ENCODE data around the gene TYW5.

Gene TYW5

DNA sequence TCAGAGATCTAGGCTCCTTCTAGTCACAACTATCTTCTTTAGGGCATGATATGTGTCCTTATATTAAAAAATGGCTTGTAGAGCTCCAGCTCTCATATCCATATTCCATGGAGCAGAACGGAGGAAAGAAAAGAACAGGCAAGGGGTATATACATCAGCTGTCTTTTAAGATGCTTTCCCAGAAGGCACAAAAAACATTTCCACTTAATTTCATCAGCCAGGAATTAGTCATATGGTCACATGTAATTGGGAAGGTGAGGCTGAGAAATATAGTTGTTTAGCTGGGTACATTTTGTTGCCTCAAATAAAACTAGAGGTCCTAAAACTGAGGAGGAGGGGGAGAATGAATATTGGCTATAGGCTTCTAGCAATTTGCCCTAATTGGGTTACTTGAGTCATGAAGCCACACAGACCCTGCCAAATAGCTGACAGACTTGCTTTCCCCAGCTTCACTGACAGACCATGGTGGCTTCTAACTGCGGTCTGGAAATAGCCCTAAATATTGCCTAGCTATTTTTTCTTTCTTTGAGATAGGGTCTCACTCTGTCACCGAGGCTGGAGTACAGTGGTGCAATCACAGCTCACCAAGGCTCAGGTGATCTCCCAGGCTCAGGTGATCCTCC, 20.1 kb upstream of the TYW5 start:
- DNase-seq (ENCODE audit: low read depth in 2 of 2, low spot score in 1 of 2): no peak

DNA sequence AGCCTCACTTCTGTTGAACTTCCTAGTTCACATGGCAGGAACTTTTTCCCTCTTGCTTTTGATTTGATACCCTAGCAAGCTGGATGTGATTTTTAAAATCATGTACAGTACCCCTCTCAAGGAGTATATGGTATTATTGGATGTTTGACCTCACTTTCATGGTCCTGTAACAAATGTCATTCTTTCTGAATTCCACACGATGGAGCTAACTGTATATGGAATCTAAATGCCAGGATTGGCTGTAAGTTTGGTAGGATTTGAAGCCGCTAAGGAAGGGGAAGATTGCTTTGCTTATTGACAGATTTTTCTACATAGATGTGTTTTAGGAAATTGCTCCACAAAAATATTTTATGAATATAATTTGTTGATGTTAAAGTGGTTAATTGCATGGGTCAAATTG, 18.4 kb upstream of the TYW5 start:
- no peak for DNase-seq (ENCODE audit: low read depth in 2 of 2, low spot score in 1 of 2)

DNA sequence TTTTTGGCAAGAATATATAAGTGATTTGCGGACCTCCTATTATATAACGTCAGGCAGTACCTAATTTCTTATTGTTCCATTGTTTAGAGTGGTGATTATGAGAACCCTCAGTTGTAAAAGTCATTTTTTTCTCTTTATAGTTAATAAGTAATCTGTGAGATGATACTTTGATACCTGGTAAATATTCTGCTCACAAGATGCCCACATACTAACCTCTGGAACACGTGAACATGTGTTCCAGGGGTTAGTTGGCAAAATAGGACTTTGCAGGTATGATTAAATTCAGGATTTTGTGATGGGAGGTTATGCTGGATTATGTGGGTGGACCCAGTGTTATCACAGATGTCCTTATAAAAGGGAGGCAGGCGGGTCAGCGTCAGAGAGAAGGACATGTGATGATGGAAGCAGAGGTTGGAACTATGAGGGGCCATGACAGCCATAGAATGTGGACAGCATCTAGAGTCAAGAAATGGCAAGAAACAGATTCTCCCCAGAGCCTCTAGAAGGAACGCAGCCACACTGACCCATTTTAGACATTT, 16.9 kb upstream of the TYW5 start:
- no peak for DNase-seq (ENCODE audit: low read depth in 2 of 2, low spot score in 1 of 2)

DNA sequence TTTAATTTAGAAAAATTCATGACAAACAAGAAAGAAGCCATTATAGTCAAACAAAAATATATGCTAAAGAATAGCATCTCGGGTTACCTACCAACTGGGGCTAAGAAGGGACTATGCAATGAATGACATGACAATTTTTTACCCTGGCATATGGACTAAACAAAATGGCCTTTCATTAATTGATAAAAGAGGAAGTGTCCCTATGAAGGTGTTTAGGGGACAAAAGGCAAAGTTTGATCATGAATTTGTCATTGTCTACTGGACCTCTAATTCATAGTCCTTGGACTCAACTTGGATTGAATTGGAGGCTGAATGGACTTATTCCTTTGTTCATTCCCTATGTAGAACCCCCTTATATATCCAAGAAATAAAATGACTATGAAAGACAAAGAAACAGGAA, 12.8 kb upstream of the TYW5 start:
- DNase-seq (ENCODE audit: low read depth in 2 of 2, low spot score in 1 of 2): no peak

DNA sequence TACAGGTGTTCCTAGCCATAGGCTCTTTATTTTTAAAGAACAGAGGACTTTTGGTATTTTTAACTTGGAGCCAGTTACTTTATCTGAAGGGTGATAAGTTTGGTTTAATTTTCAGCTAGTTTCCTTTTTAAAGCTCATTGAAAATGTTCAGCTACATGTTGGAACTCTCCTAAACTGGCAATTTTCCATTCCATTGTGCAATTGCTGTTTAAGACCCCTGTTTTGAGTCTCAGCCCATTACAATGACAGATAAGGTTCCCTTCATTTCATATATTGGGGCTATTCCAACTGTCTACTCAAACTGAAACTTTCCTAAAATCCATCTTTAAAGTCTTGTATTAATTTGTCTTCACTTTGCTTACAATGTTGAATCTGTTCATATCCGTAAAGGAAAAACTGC, 11.7 kb upstream of the TYW5 start:
- DNase-seq (ENCODE audit: low read depth in 2 of 2, low spot score in 1 of 2): no peak

DNA sequence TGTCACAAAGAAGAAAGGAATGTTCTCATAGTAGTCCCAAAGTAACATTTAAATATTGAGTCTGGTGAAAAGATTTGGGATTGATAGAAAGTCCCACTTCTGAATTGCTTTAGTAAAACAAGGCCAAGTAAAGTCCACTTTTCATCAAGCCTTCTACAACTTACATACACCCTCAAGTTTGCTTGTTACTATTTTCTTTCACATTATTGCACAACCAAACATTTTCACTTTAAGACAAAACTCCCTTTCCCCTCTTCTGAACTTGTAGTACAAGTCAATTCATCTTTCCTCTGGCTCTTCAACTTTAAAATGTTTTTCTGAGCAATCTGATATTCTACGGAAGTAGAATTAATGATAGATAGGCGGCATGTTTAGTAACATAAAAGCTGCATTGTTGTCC, 11.1 kb upstream of the TYW5 start:
- no peak for DNase-seq (ENCODE audit: low read depth in 2 of 2, low spot score in 1 of 2)

DNA sequence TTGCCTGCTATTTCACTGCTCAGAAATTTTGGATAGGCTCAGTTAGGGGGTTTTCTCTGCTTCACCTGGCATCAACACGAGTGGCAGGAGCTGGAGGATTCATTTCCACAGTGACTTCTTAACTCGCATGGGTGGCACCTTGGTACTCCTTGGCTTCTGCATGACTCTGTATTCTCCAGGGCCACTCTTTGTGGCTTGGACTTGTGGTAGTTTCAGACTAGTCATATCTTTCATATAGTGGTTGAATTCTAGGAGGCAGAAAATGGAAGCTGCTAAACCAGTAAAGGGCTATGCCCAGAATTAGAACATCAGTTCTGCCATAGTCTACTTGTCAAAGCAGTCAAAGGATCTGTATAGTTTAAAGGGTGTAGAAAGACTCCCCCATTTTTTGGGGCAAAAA, 6.9 kb upstream of the TYW5 start:
- DNase-seq (ENCODE audit: low read depth in 2 of 2, low spot score in 1 of 2): no peak

DNA sequence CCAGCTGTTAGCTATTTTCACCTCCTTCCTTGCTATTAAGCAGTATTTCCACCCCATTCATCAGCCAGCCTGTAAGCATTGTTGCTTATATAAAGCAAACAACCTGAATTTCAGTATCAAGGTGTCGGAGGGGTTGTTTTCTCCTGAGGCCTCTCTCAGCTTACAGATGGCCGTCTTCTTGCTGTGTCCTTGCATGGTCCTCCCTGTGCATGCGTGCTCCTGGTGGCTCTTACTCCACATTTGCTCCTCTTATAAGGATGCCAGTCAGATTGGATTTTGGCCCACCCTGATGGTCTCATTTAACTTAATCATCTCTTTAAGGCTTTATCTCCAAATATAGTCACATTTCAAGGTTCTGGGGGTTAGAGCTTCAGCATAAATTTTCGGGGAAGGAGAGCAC, 2.7 kb upstream of the TYW5 start:
- no peak for DNase-seq (ENCODE audit: low read depth in 2 of 2, low spot score in 1 of 2)

DNA sequence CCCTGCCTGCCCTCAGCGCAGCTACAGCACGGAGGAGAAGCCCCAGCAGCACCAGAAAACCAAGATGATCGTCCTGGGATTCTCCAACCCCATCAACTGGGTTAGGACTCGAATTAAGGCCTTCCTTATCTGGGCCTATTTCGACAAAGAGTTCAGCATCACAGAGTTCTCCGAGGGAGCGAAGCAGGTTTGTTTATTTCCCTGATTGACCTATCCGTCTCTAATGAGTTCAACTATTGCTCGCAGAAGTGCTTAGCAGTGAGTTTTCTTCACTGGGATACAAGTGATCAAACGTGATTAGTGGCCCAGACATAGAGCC, 730 bp upstream of the TYW5 start:
- DNase-seq (ENCODE audit: low read depth in 2 of 2, low spot score in 1 of 2): no peak

DNA sequence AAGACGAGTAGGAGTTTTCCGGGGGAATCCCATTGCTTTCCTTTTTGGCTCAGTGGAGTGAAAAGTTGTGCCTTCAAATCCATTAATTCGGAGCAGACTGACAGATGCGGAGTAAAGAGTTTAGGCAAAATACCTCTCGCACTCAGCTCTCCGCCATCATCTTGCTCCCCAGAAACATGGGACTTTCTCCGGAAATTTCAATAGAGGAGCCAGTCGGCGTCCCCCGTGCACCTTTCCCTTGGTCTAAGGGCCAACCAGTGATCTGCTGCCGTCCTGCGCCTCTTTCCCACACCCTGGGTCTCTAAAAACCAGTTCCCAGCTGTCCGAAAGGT, 318 bp downstream of the TYW5 start:
- DNase-seq (ENCODE audit: low read depth in 2 of 2, low spot score in 1 of 2): no peak

DNA sequence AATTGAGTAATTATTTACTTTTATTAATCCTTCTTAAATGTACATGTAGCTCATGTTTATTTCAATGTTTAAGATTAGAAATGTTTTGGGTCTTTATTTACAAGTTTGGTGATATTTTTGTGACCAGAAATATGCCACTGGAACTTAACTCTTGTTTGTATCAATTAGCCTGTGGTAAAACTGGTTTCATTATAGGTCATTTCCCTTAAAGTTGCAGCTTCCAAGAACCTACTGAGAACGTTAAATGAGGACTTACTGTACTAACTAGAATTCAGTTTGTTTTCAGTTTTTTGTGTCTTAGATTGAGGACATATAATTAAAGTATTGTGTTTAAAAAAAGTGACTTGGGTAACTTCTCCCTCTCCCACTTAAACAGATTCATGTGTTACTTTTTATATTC, 4.3 kb downstream of the TYW5 start:
- no peak for DNase-seq (ENCODE audit: low read depth in 2 of 2, low spot score in 1 of 2)

DNA sequence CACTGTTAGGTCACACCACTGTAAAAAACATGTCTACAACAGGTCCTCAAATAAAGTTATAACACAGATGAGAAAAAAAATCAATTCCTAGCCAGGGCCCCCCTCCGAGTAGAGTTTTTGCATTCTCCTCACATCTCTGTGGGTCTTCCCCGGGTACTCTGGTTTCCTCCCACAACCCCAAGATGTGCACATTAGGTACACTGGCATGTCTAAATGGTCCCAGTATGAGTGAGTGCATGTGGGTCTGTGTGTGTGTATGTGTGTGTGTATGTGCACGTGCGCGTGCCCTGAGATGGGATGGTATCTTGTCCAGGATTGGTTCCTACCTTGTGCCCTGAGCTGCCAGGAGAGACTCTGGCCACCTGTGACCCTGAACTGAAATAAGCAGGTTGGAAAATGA, 4.9 kb downstream of the TYW5 start:
- no peak for DNase-seq (ENCODE audit: low read depth in 2 of 2, low spot score in 1 of 2)

DNA sequence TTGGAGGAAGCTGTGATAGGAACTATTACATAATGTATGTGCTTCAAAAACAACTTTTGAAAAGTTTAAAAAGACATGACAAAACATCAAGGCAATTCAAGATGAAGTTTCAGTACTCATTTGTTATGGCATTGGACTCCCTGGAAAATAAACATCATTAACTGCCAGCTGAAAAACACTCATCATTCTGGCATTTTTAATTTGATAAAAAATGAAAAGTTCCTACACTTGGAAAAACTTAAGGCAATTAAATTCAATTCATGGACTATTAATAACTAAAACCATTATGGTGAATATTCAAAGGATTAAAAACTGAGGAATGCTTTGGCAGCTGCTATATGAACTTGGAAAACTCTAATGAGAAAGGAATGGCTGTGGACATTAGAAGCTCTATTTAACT, 8.5 kb downstream of the TYW5 start:
- DNase-seq (ENCODE audit: low read depth in 2 of 2, low spot score in 1 of 2): no peak

DNA sequence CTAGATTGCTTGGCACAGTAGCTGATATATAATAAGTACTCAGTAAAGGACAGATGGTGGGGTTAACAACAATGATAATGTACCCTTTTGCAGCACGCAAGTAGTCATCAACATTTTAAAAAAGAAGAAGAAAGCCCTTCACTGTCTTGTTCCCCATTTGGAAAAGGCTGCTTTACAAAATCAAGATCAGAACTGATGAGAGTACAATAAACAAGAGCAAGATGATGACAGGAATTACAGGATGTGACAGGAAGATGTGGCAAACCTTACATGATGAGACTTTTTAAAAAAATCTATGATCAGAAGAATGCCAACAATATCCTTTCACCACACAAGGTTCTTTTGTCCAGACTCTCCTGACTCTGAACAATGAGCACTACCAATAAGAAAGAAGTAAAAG, 9.1 kb downstream of the TYW5 start:
- no peak for DNase-seq (ENCODE audit: low read depth in 2 of 2, low spot score in 1 of 2)

DNA sequence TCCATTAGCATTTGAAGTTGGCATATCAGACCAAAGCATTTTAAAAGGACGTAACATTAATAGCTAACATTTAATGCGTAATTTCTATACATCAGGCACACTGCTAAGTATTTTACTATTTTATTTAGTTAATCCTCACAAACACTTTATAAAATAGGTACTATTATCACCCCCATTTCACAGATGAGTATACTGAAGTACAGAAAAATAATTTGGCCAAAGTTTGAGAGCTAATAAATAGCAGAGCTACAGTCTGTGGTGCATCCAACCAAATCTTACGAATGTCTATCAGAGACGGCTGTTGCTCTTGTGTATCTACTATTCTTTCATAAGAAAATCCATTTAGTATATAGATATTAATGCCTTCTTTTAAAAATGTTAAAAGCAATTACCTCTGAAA, 11.9 kb downstream of the TYW5 start:
- DNase-seq (ENCODE audit: low read depth in 2 of 2, low spot score in 1 of 2): no peak

DNA sequence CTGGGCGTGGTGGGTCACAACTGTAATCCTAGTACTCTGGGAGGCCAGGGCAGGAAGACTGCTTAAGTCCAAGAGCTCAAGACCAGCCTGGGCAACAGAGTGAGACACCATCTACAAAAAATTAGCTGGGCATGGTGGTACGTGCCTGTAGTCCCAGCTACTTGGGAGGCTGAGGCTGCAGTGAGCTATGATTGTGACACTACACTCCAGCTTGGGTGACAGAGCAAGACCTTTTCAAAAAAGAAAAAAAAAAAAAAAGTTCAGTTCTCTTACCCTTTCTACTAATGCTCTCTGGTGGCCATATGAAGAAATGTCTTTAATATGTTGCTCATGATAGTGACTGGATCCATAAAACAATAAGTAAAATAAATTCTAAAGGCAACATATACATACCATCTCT, 14.9 kb downstream of the TYW5 start:
- DNase-seq (ENCODE audit: low read depth in 2 of 2, low spot score in 1 of 2): no peak

DNA sequence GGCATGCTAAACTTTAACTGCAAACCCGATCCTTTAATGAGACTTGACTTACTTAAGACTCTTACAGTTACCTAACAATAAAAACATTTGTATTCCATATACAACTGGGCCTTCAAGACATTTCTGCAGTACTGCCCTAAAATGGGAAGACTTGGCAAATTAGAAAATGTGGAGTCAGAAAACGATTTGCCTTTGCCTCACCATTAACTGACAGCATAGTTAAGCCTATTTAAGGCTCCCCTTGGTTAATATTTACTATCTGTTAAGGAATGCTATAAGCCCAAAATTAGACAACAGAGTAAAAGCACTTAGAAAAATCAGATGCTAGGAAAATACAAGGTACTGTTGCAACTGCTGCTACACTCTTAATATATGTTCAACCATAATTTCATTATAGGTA, 18.7 kb downstream of the TYW5 start:
- DNase-seq (ENCODE audit: low read depth in 2 of 2, low spot score in 1 of 2): no peak

DNA sequence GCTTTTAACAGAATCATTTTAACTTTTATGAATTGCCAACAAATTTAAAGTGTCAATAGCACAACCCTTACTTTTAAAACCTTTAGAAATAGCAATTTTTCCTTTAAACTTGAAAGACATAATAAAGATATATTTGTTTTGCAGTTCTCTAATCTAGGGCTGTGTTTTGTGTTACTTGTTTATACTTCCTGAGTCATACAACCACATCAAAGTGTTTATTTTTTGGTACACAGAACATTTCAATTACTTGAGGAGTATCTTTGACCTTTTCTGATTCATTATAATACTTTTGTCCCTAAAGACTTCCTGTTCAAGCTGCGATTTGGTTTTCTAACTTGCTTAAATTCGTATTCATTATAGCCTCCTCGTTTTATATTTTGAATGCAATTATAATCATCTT, 21.8 kb downstream of the TYW5 start:
- DNase-seq (ENCODE audit: low read depth in 2 of 2, low spot score in 1 of 2): no peak

DNA sequence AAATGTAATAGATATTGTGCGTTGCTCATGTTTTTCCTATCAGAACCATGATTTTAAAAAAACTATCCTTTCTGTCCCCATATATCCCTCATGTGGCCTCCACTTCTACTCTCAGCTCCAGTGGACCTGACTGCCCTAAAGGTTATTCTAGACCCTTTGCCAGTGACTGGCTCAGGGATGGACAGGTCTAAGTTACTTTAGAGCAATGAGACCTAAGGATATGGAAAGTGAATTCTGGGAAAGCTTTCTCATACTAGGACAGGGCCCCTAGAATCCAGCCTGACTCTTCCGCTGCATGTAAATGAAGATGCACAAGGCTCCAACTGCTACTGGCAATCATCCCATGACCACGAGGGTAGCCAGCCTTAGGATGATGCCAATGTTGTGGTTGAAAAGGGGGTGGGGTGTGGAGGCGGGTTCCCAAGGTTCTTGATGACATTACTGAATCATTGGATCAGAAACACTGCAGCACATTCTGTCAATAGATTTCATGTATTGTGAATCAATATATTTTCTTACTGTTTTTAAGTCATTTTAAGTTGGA, 22.9 kb downstream of the TYW5 start:
- no peak for DNase-seq (ENCODE audit: low read depth in 2 of 2, low spot score in 1 of 2)

DNA sequence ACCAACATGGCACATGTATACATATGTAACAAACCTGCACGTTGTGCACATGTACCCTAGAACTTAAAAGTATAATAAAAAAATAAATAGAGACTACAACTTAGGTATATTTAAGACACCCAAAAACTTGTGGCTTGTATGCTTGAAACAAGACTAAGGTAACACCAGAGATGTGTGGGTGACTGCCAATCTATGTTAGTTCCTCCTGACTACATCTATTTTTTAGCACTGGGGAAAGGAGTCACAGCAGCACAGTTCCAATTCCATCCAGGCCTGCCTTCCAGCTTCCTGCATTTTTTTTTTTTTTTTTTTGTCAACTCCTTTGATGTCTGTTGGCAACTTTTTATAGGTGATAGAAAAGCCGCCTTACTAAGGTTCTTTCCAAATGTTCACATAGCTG, 26.0 kb downstream of the TYW5 start:
- DNase-seq (ENCODE audit: low read depth in 2 of 2, low spot score in 1 of 2): no peak

DNA sequence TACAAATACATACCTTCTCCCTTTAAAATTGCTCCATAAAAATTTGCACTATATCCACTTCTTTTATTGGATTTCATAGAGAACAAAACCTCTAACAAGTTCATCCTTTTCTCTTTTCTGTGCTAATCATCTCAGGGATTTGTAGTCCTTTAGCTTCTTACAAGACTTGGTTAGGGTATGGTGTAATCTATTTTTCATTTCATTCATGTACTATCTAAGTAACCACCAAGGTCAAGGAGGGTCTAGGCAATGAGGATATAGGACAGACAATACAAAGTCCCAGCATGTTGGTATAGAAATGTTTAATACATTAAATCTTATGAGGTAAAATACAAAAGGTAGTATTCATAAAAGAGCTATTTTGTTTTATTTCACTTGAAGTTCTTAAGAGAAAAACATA, 26.7 kb downstream of the TYW5 start:
- DNase-seq (ENCODE audit: low read depth in 2 of 2, low spot score in 1 of 2): no peak

DNA sequence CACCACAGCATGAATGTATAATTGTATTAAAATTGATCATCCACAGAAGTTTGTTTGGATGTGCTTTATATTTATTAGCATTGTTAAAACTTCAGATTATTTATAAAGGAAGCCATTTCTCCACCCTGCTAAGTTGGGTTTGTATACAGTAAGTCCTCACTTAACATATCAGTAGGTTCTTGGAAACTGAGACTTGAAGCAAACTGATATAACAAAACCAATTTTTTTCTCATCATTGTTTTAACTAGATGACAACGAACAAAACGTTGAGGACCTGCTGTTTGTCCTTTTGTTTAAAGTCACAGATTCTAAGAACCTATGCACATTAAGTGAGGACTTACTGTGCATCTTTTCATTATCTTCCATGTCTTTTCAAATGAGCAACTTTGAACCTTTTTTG, 27.1 kb downstream of the TYW5 start:
- no peak for DNase-seq (ENCODE audit: low read depth in 2 of 2, low spot score in 1 of 2)

DNA sequence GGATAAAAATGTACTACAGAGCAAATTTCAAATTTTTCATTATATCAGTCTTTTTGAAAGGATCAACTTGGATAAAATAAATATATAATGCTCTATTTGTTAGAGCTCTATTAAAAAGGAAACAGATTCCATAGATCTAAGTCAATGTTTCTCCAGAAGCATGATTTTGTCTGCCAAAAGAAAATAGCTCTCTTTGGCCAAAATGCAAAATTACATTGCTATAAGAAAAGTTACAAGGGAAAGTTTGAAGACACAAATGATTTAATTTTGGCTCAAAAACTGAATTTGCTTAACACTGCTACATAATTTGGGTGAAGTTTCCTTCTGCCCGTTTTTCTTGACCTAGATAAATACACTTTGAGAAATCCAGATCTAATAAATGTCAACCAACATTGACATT, 28.5 kb downstream of the TYW5 start:
- DNase-seq (ENCODE audit: low read depth in 2 of 2, low spot score in 1 of 2): no peak

DNA sequence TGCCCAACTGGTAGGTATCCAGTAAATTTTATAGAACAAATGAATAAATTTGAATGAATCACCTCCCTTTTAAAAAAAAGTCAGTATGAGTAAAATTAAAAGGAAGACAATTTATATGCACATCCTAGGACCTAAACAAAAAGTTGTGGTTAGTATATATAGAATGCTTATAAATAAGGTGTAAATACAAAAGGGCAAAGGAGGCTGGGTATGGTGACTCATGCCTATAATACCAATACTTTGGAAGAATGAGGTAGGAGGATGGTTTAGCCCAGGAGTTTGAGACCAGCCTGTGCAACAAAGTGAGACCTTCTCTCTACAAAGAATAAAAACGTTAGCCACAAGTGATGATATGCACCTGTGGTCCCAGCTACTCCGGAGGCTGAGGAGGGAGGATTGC, 31.4 kb downstream of the TYW5 start:
- DNase-seq (ENCODE audit: low read depth in 2 of 2, low spot score in 1 of 2): no peak
